ENCODE measurements around the gene KCNG2. TPM values are rescaled to one million over a fixed set of nuclear protein-coding genes. Genes with fewer than 3 reads are reported as not detected.

KCNG2 gene
- total and polyA plus RNA-seq, 2 of the 4 experiments (the other 2 are of a cell fraction), result not detected

DNA sequence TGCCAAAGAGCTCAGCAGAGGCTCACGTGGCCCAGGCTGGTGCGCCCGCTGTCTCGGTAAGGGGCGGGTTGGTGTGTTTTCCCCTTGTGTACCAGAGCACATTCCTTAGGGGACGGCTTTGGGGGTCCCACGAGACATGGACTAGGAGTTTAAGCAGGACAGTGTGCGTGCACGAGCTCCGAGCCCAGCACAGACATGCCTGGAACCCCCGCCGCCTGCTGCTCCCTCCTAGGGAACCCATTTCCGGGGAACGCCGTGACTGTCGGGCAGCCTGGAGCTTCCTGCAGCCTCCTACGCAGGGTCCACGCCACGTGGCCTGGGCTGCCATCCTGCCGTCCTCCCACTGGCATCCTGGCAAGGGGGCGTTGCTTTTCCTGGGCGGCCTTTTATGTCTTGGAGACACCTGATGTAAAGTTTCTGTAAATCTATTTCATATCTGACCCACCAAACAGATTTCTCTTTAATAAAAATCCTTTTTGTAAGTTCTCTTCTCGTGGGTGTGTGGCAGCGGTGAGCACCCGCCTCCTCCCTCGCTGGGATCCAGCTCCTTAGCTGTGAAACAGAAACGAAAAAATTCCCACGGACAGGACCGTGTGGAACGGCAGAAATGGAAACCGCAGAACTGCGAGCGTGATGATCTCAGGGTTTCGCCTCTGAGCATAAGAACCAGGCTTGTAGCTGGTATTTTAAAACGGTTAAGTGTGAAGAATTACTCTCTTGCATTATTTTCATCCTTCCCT, 43.5 kb upstream of the KCNG2 start:
- Histone ChIP-seq H3K36me3 (ENCODE audit: control insufficient read depth, insufficient read depth, low read length) (peaks cover 32% of the 10 kb centered on the region), H3K18ac (ENCODE audit: low read depth, low read length) (no peak overlapping the region), H3K27ac (ENCODE audit: insufficient read depth, low read length) (no peak overlapping the region), H4K5ac (ENCODE audit: low read depth, low read length) (no peak overlapping the region), H2AFZ (replicated peaks; ENCODE audit: low read length, poor library complexity) (no peak overlapping the region), H3K9me1 (ENCODE audit: insufficient read depth, low read length) (no peaks in the 10 kb centered on the region), H4K20me1 (ENCODE audit: insufficient read depth, low read length) (no peaks in the 10 kb centered on the region), H4K91ac (ENCODE audit: insufficient read depth, low read depth, low read length) (no peak overlapping the region), H3K27me3 (ENCODE audit: control insufficient read depth, insufficient read depth, low read length) (no peaks in the 10 kb centered on the region), H2AK9ac (replicated peaks; ENCODE audit: low read depth, low read length, poor library complexity) (no peak overlapping the region), H3K4me2 (ENCODE audit: low read depth, low read length) (no peak overlapping the region), H3K14ac (replicated peaks; ENCODE audit: low read depth, low read length) (no peak overlapping the region), H3K9ac (ENCODE audit: low read depth, low read length) (no peak overlapping the region), H3K4ac (ENCODE audit: low read depth, low read length) (no peak overlapping the region), H3K23ac (ENCODE audit: low read depth, low read length) (no peak overlapping the region), H2BK120ac (ENCODE audit: low read depth, low read length) (no peak overlapping the region), H3K4me1 (ENCODE audit: control insufficient read depth, insufficient read depth, low read length) (no peaks in the 10 kb centered on the region), H3K9me3 (ENCODE audit: control insufficient read depth, insufficient read depth, low read length) (no peaks in the 10 kb centered on the region), H2BK5ac (ENCODE audit: low read depth, low read length, poor library complexity, severe bottlenecking) (no peak overlapping the region), H3K79me1 (ENCODE audit: low read depth in 1 of 2, low read length in 2 of 2) (peaks cover 4 to 6% of the 10 kb centered on the region in 2 experiments; a peak in 1 of 4 replicates), H2BK20ac (ENCODE audit: low read depth, low read length) (no peak overlapping the region), H3K56ac (ENCODE audit: extremely low read depth, insufficient read depth, low read length) (no peak overlapping the region), H3K4me3 (ENCODE audit: insufficient read depth, low read depth, low read length) (no peak overlapping the region), H2BK15ac (ENCODE audit: low read depth, low read length) (no peak overlapping the region), H2AK5ac (ENCODE audit: low read depth, low read length) (no peak overlapping the region), H4K8ac (ENCODE audit: low read depth in 2 of 2, low read length in 2 of 2) (no peak overlapping the region)
- TF ChIP-seq CHD1 (IDR thresholded peaks at IDR 0.05; ENCODE audit: low read depth, low read length) (no peak), RAD21 (IDR thresholded peaks at IDR 0.05; ENCODE audit: low read length) (no peak), NFE2L2 (IDR thresholded peaks at IDR 0.05; ENCODE audit: low read depth, low read length) (no peak), SMC3 (IDR thresholded peaks at IDR 0.05; ENCODE audit: low read depth, low read length) (no peak), POLR2A (IDR thresholded peaks at IDR 0.05; ENCODE audit: low read depth, low read length) (no peak), CEBPB (IDR thresholded peaks at IDR 0.05; ENCODE audit: low read depth, low read length) (no peak), RCOR1 (IDR thresholded peaks at IDR 0.05; ENCODE audit: insufficient replicate concordance, low read length) (no peak), RFX5 (IDR thresholded peaks at IDR 0.05; ENCODE audit: low read depth, low read length) (no peak), MAFK (IDR thresholded peaks at IDR 0.05; ENCODE audit: low read depth, low read length) (no peak), MAZ (IDR thresholded peaks at IDR 0.05; ENCODE audit: borderline replicate concordance, low read depth, low read length) (no peak), BHLHE40 (IDR thresholded peaks at IDR 0.05; ENCODE audit: low read depth, low read length) (no peak), MXI1 (IDR thresholded peaks at IDR 0.05; ENCODE audit: borderline replicate concordance, low read depth, low read length) (no peak)
- TF ChIP-seq, protein P1, sequence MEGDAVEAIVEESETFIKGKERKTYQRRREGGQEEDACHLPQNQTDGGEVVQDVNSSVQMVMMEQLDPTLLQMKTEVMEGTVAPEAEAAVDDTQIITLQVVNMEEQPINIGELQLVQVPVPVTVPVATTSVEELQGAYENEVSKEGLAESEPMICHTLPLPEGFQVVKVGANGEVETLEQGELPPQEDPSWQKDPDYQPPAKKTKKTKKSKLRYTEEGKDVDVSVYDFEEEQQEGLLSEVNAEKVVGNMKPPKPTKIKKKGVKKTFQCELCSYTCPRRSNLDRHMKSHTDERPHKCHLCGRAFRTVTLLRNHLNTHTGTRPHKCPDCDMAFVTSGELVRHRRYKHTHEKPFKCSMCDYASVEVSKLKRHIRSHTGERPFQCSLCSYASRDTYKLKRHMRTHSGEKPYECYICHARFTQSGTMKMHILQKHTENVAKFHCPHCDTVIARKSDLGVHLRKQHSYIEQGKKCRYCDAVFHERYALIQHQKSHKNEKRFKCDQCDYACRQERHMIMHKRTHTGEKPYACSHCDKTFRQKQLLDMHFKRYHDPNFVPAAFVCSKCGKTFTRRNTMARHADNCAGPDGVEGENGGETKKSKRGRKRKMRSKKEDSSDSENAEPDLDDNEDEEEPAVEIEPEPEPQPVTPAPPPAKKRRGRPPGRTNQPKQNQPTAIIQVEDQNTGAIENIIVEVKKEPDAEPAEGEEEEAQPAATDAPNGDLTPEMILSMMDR (conservative IDR thresholded peaks at IDR 0.05; ENCODE audit: low read depth, low read length), result no peak
- TF ChIP-seq, protein P2, sequence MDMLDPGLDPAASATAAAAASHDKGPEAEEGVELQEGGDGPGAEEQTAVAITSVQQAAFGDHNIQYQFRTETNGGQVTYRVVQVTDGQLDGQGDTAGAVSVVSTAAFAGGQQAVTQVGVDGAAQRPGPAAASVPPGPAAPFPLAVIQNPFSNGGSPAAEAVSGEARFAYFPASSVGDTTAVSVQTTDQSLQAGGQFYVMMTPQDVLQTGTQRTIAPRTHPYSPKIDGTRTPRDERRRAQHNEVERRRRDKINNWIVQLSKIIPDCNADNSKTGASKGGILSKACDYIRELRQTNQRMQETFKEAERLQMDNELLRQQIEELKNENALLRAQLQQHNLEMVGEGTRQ (IDR thresholded peaks at IDR 0.05; ENCODE audit: low read depth, low read length), result no peak
- TF ChIP-seq, protein P3, sequence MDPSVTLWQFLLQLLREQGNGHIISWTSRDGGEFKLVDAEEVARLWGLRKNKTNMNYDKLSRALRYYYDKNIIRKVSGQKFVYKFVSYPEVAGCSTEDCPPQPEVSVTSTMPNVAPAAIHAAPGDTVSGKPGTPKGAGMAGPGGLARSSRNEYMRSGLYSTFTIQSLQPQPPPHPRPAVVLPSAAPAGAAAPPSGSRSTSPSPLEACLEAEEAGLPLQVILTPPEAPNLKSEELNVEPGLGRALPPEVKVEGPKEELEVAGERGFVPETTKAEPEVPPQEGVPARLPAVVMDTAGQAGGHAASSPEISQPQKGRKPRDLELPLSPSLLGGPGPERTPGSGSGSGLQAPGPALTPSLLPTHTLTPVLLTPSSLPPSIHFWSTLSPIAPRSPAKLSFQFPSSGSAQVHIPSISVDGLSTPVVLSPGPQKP (IDR thresholded peaks at IDR 0.05; ENCODE audit: borderline replicate concordance, low read depth, low read length), result no peak
- no TSS peak for BruUV-seq (replicated peaks)
- no CpG with 5 or more reads among the region's 35 CpGs for WGBS, 2 experiments (ENCODE audit: extremely low coverage in 2 of 2, insufficient read length in 1 of 2)
- in situ Hi-C loops (cut with MboI; ENCODE audit: low sequenced_read_pairs), result no loop called here
- dilution Hi-C loops (cut with HindIII; ENCODE audit: low sequenced_read_pairs, unreplicated experiment), result no loop called here
- ChIA-PET CTCF (no interaction called here), POLR2A (ENCODE audit: unreplicated experiment) (no interaction called here)
- ATAC-seq (ENCODE audit: low read depth) (no peak), DNase-seq (no peak)
- intact Hi-C loops (cut with micrococcal nuclease), result no loop called here

Measured in IMR-90 (cell line).